HepG2 (cell line): Measurements from ENCODE around the gene GMPPA. TPM values are rescaled to one million over a fixed set of nuclear protein-coding genes. Genes with fewer than 3 reads are reported as not detected.

Source experiments
- ARNT2 ChIP-seq: sonication (generic); formaldehyde crosslinking; IDR thresholded peaks from 2 replicates; pipeline ENCODE4 v1.8.0; 2022; ENCODE audit warnings: mild to moderate bottlenecking, low read depth, missing genetic modification reagents, moderate library complexity
- BATF2 ChIP-seq: sonication (generic); formaldehyde crosslinking; IDR thresholded peaks from 2 replicates; pipeline ENCODE4 v1.8.0; 2022; ENCODE audit warnings: mild to moderate bottlenecking, missing genetic modification reagents, moderate library complexity
- CSRNP1 ChIP-seq: sonication (generic); formaldehyde crosslinking; IDR thresholded peaks from 2 replicates; pipeline ENCODE4 v1.8.1; 2023; ENCODE audit warnings: mild to moderate bottlenecking, missing genetic modification reagents
- DRAP1 ChIP-seq: IDR thresholded peaks from 2 replicates; pipeline ENCODE4 v1.6.1; 2016; ENCODE audit warnings: missing genetic modification reagents, missing compliant biosample characterization
- IRF1 ChIP-seq: sonication (generic); formaldehyde crosslinking; IDR thresholded peaks from 2 replicates; pipeline ENCODE4 v1.4.0; 2020; ENCODE audit warnings: low read depth, mild to moderate bottlenecking, missing genetic modification reagents
- MAX ChIP-seq: IDR thresholded peaks from 2 replicates; pipeline ENCODE4 v1.6.1; 2012; ENCODE audit warnings: inconsistent platforms
- MED1 ChIP-seq: sonication (generic); formaldehyde crosslinking; IDR thresholded peaks from 2 replicates; pipeline ENCODE4 v1.4.0; 2020; ENCODE audit warnings: missing genetic modification reagents
- MNT ChIP-seq: fragments of 450-650 bp; IDR thresholded peaks from 2 replicates; pipeline ENCODE4 v1.6.1; 2016
- MXD4 ChIP-seq: IDR thresholded peaks from 2 replicates; pipeline ENCODE4 v1.6.1; 2016; ENCODE audit warnings: mild to moderate bottlenecking, missing biosample characterization, missing genetic modification reagents
- MYC ChIP-seq: sonication (generic); formaldehyde crosslinking; IDR thresholded peaks from 2 replicates; pipeline ENCODE4 v1.9.0; 2021; ENCODE audit warnings: missing genetic modification reagents, borderline replicate concordance
- PRMT3 ChIP-seq: sonication (generic); formaldehyde crosslinking; IDR thresholded peaks from 2 replicates; pipeline ENCODE4 v1.8.1; 2022; ENCODE audit warnings: low read depth, mild to moderate bottlenecking, moderate library complexity, missing genetic modification reagents, borderline replicate concordance
- SIN3B ChIP-seq: fragments of 150-350 bp; IDR thresholded peaks from 2 replicates; pipeline ENCODE4 v1.6.1; 2014; ENCODE audit warnings: low read length
- TFE3 ChIP-seq: IDR thresholded peaks from 2 replicates; pipeline ENCODE4 v1.6.1; 2016
- THAP7 ChIP-seq: sonication (generic); formaldehyde crosslinking; IDR thresholded peaks from 2 replicates; pipeline ENCODE4 v1.8.1; 2023; ENCODE audit warnings: mild to moderate bottlenecking, missing genetic modification reagents
- ZFP36L1 ChIP-seq: sonication (generic); formaldehyde crosslinking; IDR thresholded peaks from 2 replicates; pipeline ENCODE4 v1.8.0; 2022; ENCODE audit warnings: mild to moderate bottlenecking, missing genetic modification reagents, moderate library complexity
- ZNF331 ChIP-seq: sonication (generic); formaldehyde crosslinking; IDR thresholded peaks from 2 replicates; pipeline ENCODE4 v1.4.0; 2020; ENCODE audit warnings: missing genetic modification reagents
- ZNF451 ChIP-seq: sonication (generic); formaldehyde crosslinking; IDR thresholded peaks from 2 replicates; pipeline ENCODE4 v1.5.0; 2020; ENCODE audit warnings: mild to moderate bottlenecking, missing genetic modification reagents
- ZNF512 ChIP-seq: sonication (generic); formaldehyde crosslinking; IDR thresholded peaks from 2 replicates; pipeline ENCODE4 v1.4.0; 2020; ENCODE audit warnings: mild to moderate bottlenecking, missing genetic modification reagents
- ZNF891 ChIP-seq: sonication (generic); formaldehyde crosslinking; IDR thresholded peaks from 2 replicates; pipeline ENCODE4 v1.5.0; 2020; ENCODE audit warnings: mild to moderate bottlenecking, missing genetic modification reagents
- polyA plus RNA-seq, 8 experiments: library from polyadenylated mRNA; depleted of rRNA in 3 of 8; stranded (reverse) in 7 of 8; unstranded in 1 of 8; fragments of >200 nt; fragmentation: Illumina TruSeq in 4 of 8; extraction: Trizol in 4 of 8; gene quantifications; 2 replicates each; pipeline versions ENCODE4 v1.2.1 to v1.2.3, GENCODE V29; 2011 to 2016; ENCODE audit warnings: low read depth in 4 of 8, missing spikeins in 1 of 8, mixed read lengths in 1 of 8; ENCODE audit not compliant: insufficient read depth in 1 of 8
- total RNA-seq, 5 experiments: library from RNA; depleted of rRNA; stranded (reverse); fragments of >200 nt; fragmentation: Illumina TruSeq; extraction: Trizol; gene quantifications; 2 replicates each; pipeline ENCODE4 v1.2.3, GENCODE V29; 2016; ENCODE audit warnings: low read depth in 1 of 5

Gene GMPPA
- total and polyA plus RNA-seq, 2 of the 13 experiments (the other 11 are each of a cell fraction or from before 2014, with no cell fraction given), result 81.1 to 106 TPM

GRCh38 chr2:219552382-219553167 lies 53.9 kb downstream of the GMPPA start (continued):
- TF ChIP-seq CSRNP1 (CRISPR knock-in tag), result no peak
- peak; percentile 76 for TF ChIP-seq ZNF891
- TF ChIP-seq ZNF512, result no peak
- peak; percentile 91 for TF ChIP-seq BATF2 (CRISPR knock-in tag)
- peak; percentile 64 for TF ChIP-seq MED1 (CRISPR knock-in tag)
- TF ChIP-seq MYC (CRISPR knock-in tag), result peak; percentile 84
- peak; percentile 69; the same call in 1 of the 2 replicates for TF ChIP-seq THAP7
- TF ChIP-seq IRF1, result 0 out of 2 replicates have a peak, but pooled peaks have one; percentile 81
- peak; percentile 86 for TF ChIP-seq ARNT2
- TF ChIP-seq SIN3B, result no peak
- TF ChIP-seq MXD4 (CRISPR knock-in tag), result peak; percentile 77
- TF ChIP-seq ZNF331 (CRISPR knock-in tag), result no peak; the same call in 1 of the 2 replicates
- peak; percentile 96 for TF ChIP-seq ZNF451 (CRISPR knock-in tag)
- TF ChIP-seq MAX, result peak; percentile 89
- TF ChIP-seq DRAP1 (CRISPR knock-in tag), result peak; percentile 81
- TF ChIP-seq PRMT3 (CRISPR knock-in tag), result peak; percentile 70; the same call in 1 of the 2 replicates
- 0 out of 2 replicates have a peak, but pooled peaks have one; percentile 18 for TF ChIP-seq ZFP36L1 (CRISPR knock-in tag)
- TF ChIP-seq TFE3 (CRISPR knock-in tag), result peak; percentile 53; the same call in 1 of the 2 replicates
- peak; percentile 36 for TF ChIP-seq MNT
